Stomach (tissue), 4 donors: ENCODE data around the gene ELP1.

ENCODE experiments used
- EP300 ChIP-seq: sonication (generic); formaldehyde crosslinking; IDR thresholded peaks from one replicate; pipeline ENCODE4 v1.6.1; 2017; ENCODE audit warnings: antibody characterized with exemption
- POLR2A ChIP-seq, 4 donors: fragments of 450-650 bp; IDR thresholded peaks; one replicate each; pipeline ENCODE4 v1.6.1; 2016; ENCODE audit warnings: antibody characterized with exemption in 4 of 4, control low read depth in 2 of 4, mild to moderate bottlenecking in 1 of 4, moderate library complexity in 1 of 4
- POLR2AphosphoS5 ChIP-seq, 3 donors: sonication (generic); formaldehyde crosslinking; IDR thresholded peaks; one replicate each; pipeline ENCODE4 v1.6.1; 2016; ENCODE audit warnings: antibody characterized with exemption in 3 of 3
- TF ChIP-seq, protein P1 (sequence below), 7 experiments: fragments of 450-650 bp in 4 of 7; fragments of 200-600 bp in 3 of 7; sonication (generic) in 3 of 7; IDR thresholded peaks; one replicate each; pipeline ENCODE4 v1.5.1; 2016 to 2019; ENCODE audit warnings: antibody characterized with exemption in 7 of 7, control low read depth in 2 of 7, mild to moderate bottlenecking in 1 of 7

DNA sequence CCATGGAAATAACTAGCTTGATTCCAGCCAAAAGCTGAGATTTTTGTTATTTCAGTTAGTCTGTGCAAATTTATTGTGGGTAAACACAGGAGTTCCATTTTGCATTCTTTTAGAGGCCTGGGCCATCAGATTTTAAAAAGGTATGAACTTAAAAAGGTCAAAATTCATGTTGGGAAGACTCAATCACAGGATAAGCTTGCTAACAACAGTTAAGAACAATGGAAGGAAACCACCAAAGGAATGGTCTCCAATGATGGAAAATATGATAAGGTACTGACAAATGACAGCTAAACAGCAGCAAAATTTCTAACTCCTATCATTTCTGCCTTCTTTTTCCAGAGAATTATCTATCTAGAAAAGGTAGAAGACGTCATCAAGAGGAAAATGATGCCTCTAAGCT, 16.2 kb upstream of the ELP1 start:
- TF ChIP-seq, protein P1, sequence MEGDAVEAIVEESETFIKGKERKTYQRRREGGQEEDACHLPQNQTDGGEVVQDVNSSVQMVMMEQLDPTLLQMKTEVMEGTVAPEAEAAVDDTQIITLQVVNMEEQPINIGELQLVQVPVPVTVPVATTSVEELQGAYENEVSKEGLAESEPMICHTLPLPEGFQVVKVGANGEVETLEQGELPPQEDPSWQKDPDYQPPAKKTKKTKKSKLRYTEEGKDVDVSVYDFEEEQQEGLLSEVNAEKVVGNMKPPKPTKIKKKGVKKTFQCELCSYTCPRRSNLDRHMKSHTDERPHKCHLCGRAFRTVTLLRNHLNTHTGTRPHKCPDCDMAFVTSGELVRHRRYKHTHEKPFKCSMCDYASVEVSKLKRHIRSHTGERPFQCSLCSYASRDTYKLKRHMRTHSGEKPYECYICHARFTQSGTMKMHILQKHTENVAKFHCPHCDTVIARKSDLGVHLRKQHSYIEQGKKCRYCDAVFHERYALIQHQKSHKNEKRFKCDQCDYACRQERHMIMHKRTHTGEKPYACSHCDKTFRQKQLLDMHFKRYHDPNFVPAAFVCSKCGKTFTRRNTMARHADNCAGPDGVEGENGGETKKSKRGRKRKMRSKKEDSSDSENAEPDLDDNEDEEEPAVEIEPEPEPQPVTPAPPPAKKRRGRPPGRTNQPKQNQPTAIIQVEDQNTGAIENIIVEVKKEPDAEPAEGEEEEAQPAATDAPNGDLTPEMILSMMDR (IDR thresholded peaks at IDR 0.05), result no peak
- TF ChIP-seq EP300 (no peak), POLR2AphosphoS5 (IDR thresholded peaks at IDR 0.05) (no peak), POLR2A (IDR thresholded peaks at IDR 0.05) (no peak)
